Stimulated activated CD4-positive, alpha-beta T cell treated with anti-CD3 and anti-CD28 coated beads, Interleukin-15, amount 100 ng/mL, for 24 hours (primary cell): ENCODE measurements around the gene SCN5A.

Experiments
- DNase-seq: peaks from one replicate; pipeline ENCODE4 v3.0.0-alpha.2; 2020

The SCN5A gene

DNA sequence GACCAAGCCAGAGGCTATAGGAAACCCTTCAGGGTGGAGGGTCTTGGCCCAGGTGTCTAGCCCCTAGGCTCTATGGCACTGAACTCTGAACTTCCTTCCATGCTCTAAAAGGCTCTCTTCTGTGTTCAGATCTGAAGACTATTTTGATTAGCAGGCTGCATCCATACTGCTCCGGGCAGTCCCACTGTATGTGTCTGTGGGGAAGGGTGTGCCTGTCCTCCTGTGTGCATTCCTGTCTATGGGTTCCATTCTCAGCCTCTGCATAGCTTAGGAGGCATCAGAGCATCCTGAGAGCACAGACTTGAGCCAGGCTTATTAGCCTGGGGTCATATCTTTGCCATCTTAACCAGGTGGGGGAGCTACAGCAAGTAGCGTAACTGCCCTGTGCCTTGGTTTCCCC is 115.3 kb downstream of the SCN5A start:
- no peak for DNase-seq

DNA sequence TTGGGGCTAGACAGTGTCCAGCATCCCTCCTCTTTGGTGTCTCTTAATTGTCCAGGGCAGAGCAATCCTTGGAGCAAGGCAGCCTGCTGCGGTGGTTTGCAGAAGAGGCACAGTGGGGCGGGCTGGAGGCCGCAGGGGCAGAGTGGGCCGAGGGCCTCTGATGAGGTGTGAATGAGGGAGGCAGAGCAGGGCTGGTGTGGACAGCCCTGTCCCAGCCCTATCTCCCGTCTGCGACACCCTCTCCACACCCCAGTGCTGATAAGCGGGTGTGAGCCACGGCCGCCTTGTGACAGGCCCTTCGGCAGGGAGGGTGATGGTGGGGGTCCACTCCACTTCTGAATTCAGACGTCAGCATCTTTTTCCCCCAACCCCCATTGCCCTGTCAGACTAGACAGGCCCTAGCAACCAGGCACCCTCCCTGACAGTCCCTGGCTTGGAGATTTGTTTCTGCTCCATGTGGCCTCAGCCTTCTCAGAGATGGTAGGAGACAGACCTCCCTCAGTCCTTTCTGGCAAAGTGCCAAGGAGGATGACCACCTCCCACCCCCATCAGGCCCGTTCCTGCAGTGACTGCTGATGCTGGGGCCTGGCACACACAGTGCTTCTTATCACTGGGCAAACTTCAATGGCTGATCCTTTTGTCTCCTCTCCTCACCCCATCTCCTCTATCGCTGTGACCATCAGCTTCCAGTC is 116.1 kb downstream of the SCN5A start:
- DNase-seq: no peak

DNA sequence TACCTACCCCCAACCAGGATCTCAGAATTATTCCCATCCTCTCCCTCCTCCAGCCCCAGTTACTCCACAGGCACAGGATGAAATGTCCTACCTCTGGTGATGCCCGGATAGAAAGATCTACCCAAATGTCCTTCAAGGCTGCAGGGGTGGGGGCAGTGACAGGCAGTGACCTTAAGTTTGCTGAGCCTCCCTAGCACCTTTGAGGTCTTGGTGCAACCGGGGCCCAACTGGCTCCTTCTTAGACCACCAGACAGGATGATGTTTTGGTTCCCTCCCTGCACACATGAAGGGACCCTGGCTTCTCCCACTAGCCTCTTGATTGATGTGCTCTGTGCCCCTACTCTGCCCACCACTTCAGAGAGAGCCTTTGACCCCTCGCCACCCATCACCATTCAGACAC is 117.0 kb downstream of the SCN5A start:
- DNase-seq: no peak

DNA sequence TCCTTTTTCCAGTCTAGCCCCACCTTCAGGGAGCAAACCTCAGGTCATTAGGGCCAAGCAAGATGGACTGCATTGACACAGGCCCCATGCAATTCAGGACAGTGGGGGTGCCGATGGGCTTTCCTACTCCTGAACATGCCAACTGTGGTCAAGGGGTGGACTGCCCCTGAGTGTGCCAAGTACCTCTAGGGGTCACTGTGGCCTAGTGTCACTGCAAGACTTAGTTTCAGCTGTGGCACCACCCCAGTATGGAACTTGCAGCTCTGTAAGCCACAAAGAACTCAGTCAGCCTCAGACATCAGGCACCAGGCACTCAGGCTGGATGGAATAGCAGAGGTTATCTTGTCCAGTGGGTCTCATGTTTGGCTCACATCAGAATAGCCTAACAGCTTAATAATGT is 121.0 kb downstream of the SCN5A start:
- no peak for DNase-seq

DNA sequence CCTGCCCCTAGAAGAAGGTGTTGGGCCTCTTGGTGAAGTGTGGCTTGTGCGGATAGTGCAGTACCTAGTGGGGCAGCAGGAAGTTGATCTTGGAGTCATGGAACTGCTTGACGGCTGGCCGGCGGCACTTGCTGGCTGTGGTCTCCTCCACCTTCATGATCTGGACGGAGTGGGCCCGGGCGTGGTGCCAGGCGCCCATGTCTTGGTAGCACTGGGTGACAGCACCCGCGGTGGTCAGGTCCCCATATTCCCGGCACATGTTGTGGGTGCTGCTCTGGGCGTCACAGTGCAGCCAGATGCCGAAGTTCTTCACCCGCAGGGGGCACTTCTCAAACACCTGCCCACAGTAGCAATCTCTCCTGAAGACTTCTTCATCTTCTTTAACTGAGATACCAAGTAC is 122.7 kb downstream of the SCN5A start:
- DNase-seq: no peak

DNA sequence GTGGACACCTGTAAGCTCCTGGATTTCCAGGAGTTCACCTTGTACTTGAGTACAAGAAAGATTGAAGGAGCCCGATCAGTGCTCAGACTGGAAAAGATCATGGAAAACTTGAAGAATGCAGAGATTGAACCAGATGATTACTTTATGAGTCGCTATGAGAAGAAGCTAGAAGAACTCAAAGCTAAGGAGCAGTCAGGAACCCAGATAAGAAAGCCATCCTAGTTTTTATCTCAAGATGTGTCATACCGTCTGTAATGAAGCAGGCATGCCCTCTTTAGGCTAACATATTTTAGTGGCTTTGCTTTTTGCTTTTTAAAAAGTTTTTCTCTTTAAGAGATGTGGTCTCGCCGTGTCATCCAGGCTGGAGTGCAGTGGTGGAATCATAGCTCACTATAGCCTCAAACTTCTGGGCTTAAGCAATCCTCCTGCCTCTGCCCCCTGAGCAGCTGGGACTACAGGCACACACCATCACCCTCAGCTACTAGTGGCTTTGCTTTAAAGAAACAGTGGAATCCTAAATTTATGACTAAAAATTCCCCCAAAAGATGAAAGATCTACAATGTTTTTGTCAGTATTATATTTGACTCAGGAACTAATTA is 125.2 kb downstream of the SCN5A start:
- DNase-seq: no peak

DNA sequence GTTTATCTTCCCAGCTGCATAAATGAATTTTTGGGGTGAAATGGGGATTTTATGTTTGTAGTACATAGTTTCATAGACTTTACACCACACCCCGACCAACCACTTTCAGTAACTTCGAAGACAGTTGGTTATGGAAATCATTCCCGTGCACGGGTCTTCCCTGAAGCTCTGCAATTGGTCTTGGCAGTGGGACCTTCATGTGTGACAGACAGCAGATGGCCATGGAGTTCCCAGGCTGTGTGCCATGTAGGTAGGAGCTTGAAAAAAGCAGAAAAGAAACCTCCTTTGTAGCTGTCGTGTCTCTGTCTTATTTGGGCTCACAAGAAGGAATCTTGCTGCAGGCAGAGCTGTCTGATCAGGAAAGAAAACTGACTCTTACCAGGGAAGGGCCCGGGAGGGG is 127.5 kb downstream of the SCN5A start:
- DNase-seq: no peak

DNA sequence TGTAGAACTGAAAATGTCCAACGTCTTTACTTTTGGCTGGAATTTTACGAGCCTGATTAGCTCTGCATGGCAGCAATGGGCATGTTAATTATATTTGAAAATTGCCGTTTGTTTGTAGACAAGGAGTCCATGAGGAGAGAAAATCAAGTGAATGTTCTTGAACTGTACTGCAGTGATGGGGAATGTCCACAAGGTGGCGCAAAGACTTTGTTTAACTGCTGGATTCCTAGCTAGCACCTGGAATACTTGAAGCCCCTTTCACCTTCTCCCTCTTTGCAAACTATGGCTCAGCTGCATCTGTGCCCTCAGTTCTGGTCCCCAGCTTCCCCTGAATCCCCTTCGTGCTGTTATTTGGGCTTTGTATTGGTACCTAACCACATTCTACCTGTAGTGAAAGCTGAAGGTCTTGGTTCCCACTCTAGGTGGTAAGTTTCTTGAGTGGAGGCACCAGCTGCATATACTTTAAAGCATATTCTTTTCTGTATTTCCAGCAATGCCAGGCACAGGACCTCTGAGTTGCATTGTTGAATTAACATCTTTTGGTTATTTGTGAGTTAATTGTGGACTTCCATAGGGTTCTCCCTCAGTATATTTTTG is 128.0 kb downstream of the SCN5A start:
- peak; percentile 70 for DNase-seq

DNA sequence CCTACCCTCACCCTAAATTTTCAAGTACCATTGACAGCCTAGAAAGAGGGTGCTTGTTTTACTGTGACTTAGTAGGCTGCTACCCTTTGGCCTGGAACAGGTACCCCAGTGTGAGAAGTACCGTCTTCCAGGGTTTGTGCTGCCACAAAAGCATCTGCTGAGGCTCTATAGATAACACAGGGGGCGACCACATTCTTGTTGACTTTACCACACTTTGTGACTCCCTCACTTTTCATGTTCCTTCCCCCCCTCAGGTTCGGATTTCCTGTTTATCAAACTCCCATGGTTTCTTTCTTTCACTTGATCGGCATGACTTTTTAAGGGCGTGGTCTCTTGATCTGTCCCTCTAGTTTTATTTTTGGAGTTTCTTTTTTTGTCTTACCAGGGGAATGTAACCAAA is 129.8 kb downstream of the SCN5A start:
- no peak for DNase-seq

DNA sequence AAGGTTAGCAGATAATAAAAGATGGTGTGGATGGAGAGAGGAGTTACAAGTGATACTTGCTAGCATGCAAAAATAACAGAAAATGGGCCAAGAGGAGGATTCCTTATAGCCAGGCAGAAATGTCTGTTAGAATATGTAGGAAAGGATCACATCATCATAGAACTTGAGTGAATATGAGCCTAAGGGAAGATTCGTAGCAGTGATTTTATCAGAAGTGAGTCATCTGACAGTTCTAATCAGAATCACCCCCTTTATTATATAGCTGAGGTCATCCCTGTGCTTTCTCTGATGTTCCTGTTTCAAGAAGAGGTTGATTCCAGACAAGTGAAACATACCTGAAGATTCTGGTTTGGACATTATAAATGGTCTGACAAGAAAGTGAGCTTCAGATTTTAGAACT is 130.5 kb downstream of the SCN5A start:
- no peak for DNase-seq

DNA sequence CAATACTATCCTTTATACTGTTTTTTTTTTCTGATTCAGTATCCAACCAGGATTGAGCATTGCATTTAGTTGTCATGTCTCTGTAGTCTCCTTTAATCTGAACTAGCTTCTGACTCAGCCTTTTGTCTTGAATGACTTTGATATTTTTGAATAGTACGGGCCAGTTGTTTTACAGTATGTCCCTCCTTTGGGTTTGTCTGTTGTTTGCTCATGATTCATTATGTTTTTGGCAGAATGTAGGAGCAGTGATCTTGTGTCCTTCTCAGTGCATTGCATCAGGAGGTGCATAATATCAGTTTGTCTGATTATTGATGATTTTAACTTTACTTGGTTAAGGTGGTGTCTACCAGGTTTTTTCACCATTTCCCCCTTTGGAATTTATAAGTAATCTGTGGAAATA is 132.8 kb downstream of the SCN5A start:
- DNase-seq: no peak

DNA sequence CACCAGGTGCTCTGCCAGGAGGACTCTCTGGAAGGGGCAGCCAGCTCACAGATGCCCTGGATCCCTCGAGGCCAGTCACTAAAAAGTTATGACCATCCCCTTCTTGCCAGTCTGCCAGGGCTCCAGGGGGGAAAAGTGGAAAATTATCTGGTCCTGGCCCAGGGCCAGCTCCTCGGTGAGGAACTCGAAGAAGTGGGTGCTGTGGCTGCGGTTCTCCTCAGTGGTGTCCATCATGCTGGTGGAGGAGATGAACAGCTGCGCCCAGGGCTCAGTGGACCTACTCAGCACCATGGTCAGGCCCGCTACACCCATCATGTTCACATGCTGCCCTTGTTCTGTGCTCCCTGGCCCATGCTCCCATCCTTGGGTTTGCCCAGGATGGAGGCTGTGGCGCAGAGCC is 134.1 kb downstream of the SCN5A start:
- no peak for DNase-seq

DNA sequence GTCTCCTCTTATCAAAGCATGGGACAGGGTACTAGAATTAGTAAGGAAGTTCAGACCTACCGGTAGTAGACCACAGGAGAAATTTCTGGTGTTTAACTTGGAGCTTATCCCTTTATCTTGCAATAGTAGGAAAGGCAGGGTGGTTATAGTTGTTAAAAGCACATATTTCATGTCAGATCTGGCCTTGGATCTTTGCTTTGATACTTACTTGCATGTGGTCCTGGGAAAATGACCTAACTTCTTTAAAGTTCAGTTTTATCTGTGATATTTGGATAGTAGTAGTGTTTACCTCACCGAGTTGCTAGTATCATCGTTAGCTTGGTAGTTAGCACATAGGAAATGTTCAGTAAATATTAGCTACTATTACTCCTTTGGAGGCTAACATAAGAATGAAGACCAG is 137.9 kb downstream of the SCN5A start:
- no peak for DNase-seq

DNA sequence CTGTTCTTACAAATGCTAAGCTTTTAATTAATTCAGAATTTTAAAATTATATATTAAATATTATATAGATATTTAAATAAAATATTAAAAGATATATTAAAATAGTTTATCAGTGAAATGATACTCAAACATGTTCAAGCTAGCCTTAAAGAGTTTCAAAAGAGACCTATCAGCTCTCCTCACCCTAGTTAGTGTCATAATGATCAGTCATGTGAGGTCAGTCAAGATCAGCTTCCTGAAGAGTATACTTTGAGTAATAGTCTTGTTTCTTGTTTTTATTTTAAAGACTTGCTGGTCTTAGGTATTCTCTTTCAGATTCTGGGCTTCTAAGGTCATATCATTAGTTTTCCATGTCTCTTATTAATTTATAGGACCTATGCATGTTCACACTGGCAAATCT is 138.9 kb downstream of the SCN5A start:
- DNase-seq: no peak

DNA sequence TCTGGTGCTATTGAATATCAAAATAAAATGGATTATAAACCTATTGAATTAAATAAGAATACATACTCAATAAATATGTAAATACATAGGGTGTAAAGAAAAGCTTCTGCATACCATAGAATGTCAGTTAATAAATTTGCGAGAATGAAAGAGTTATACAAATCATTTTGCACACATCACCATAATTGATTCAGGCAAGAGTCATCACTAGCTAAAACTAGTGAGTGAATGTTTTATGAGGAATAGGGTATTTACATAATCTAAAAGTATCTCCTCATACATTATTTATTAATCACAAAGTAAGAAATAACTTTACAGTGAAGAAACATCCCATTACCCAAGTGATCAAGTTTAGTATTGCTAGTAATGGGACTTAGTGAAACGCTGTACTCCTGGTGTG is 139.8 kb downstream of the SCN5A start:
- DNase-seq: no peak

DNA sequence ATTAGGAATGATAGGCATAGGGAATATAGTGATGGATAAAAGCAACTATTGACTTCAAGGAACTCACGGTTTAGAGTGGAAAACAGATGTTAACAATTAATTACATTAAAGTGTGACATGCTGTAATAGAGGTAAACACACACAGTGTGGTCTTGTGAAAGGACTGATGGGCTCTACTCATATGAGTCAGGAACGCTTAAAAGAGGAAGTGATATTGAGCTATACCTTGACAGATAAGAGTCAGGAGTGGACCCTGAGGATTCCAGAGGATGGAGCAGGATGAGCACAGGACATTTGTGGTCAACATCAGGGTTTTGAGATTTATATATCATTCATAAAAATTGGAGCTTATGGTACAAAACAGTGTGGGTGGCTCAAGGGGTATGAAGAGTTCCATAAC is 142.4 kb downstream of the SCN5A start:
- DNase-seq: no peak

DNA sequence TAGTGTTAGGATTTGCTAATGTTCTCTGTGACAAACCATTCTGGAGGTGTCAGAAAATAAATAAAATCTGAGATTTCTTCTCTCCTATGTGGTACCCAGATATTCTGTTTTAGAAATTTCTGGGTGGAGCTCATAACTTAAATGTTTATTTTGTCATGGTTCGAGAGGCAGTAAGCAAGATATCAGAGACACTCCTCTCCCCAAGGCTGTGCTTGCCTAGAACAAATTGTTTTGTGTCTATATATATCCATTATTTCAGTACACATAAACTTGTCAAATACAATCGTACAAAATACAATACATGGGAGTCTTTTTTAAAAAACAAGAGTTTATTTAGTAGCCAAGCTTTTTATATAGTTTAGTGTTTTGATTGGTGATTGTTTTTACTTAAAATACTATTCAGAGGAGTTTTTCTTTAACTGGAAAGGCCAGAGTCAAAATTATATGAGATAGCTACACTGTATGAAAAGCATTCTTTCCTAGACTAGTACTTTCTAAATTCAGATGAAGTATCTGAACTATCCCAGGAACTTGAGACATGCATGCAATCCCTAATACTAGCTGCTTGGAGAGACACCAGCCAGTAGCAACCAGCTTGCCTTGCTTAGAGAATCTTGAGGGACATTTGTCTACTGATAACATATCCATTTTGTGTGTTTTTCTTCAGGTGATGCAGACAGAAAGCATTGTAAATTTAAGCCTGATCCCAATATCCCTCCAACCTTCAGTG is 148.6 kb downstream of the SCN5A start:
- DNase-seq: no peak
